HG02840 (cell line): ENCODE measurements around the gene ERAL1.
"Not testable (repeated sequence)": the region's sequence is repeated elsewhere in the genome, so short reads cannot be mapped to it uniquely, and the experiment has no call there.

ENCODE experiments used
- ATAC-seq: cut with Tn5 transposase; IDR thresholded peaks from one replicate; pipeline ENCODE4 v1.9.1; 2021; ENCODE audit warnings: mild to moderate bottlenecking, moderate library complexity, moderate number of reproducible peaks; ENCODE audit not compliant: unreplicated experiment, low FRiP score

ERAL1 gene

GRCh38 chr17:28877150-28877711, 22.4 kb downstream of the ERAL1 start:
- ATAC-seq: not testable (repeated sequence)

- no peak for ATAC-seq
These were observed 23.5 kb downstream of the ERAL1 start for GRCh38 chr17:28878158-28878910.

- ATAC-seq: no peak
These were observed 24.2 kb downstream of the ERAL1 start for GRCh38 chr17:28878981-28879380.

GRCh38 chr17:28879886-28880571, 25.2 kb downstream of the ERAL1 start:
- no peak for ATAC-seq

DNA sequence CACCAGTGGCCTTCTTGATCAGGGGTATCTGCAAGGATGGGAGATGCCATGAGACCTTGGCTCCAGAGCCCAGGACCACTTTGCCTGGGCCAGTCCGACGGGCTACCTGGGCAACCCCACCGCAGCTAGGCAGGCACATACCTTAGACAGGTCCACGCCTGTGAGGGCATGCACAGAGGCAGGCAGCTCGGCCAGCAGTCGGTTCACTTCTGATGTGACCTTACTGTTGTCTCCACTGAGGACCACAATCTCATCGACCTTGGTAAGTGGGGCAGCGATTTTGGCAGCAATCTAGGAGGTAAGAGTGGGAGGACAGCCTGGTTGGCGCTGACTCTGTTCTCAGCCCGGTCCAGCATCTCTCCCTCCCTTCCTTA, 25.7 kb downstream of the ERAL1 start:
- ATAC-seq: no peak

GRCh38 chr17:28881533-28882056, 26.8 kb downstream of the ERAL1 start:
- no peak for ATAC-seq

DNA sequence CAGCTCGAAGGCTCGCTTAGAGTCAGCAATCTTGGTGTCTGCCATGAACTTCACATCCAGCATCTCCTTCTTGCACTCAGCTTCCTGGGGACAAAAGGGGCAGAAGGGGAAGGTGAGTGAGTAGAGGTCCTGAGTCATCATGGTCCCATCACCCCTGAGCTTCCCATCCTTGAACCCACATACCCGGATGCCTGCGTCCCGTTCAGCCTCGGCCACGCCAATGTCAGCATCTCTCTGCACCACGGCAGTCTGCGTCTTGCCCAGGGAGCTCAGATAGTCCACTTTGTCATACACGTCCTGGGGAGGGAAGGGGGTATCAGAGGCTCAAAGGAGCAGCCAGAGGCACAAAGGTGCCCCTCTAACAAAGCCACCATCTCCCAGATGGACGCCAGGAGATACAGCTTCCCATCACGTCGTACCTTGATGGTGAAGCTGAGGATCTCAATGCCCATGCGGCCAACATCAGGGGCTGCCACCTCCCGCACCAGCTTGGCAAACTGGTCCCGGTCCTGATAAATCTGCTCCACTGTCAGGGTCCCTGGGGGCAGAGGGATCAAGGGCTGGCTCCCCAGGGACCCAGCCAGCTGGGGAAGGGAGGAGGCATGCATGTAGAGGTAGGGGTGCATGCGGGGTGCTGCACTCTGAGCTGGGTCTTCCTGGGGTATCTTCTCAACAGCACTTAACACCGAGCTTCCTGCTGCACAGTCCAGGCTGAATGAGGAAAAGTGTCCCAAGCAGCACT, 27.5 kb downstream of the ERAL1 start:
- no peak for ATAC-seq

GRCh38 chr17:28883967-28884702, 29.3 kb downstream of the ERAL1 start:
- ATAC-seq: no peak

- ATAC-seq: no peak
These were observed 30.5 kb downstream of the ERAL1 start for GRCh38 chr17:28885363-28885762.

- no peak for ATAC-seq
These were observed 31.1 kb downstream of the ERAL1 start for GRCh38 chr17:28885951-28886350.

DNA sequence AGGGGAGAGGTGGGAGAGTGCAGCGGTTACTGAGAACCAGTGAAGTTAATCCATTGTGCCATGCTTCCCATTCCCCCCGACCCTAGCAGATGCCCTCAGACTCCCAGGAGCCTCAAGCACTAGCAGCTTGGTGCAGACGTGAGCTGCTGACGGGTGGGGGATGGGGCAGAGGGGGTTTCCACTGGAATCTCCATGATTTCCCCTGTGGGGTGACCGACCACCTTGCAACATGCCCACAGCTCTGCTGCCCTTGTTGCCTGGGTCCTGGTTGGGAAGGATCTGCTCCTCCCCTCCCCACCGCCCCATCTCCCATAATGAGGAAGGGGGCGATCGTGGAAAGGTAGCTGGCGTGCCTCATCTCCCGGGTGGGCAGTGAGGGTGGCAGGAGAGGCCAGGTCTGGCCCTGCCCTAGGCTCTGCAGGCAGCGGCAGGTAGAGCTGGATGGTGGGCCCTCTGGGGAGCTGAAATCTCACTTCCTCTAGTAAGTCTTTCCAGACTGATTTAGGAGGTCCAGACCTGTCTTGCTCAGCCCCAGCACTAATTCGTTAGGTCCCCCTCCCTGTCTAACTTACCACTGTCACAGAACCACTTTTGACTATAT, 33.2 kb downstream of the ERAL1 start:
- ATAC-seq: no peak

DNA sequence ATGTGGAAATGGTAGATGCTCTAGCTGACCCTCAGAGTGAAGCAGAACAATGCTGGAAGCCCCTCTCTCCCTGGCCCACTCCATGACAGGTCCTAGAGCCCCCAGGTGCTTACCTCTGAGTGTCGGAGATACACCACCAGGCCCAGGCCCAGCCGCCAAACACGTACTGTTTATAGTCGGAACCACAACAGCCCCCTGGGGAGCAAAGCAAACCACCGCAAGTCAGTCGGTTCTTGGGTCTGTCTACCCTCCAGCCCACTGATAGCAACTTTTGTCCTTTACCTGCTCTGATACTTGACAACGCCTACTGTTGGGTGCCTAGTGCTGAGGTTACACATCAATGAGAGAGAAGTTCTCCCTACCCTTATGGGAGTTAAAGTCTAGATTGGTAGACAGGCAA, 34.0 kb downstream of the ERAL1 start:
- ATAC-seq: no peak

DNA sequence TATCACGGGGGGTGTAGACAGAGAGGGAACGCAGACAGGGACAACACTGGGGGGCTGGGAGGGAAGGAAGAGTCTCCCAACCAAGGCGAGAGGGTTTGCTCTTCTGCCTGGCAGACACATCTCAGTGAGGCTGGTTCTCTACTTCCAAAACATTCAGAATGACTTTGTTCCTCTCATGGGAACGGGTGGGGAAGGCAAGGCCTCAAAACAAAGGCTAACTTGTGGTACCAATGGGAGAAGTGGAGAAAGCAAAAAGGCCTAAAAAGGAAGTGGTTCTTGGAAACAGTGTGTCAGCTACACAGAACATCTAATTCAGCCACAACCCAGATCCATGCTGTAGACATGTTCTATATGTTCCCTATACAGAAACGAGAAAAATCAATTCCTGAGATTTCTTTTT, 35.2 kb downstream of the ERAL1 start:
- ATAC-seq: no peak

DNA sequence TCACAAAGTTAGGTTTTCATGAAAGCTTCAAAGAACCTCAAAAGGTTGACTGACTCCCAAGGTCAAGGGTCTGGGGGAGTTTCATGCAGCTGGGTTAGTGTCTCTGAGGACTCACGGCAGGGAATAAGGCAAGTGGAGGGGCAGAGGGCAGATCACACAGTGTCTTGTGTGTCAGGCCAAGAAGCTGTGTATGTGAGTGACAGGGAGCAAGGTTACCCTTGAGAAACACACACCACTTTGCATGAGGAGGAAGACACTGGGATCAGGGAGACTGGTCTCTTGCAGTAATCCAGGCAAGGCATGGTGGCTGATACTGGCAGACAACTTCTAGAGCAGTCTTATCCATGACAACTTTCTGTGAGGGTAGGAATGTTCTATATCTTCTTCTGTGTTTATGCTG, 36.4 kb downstream of the ERAL1 start:
- no peak for ATAC-seq

GRCh38 chr17:28892024-28892423, 37.2 kb downstream of the ERAL1 start:
- ATAC-seq: no peak

DNA sequence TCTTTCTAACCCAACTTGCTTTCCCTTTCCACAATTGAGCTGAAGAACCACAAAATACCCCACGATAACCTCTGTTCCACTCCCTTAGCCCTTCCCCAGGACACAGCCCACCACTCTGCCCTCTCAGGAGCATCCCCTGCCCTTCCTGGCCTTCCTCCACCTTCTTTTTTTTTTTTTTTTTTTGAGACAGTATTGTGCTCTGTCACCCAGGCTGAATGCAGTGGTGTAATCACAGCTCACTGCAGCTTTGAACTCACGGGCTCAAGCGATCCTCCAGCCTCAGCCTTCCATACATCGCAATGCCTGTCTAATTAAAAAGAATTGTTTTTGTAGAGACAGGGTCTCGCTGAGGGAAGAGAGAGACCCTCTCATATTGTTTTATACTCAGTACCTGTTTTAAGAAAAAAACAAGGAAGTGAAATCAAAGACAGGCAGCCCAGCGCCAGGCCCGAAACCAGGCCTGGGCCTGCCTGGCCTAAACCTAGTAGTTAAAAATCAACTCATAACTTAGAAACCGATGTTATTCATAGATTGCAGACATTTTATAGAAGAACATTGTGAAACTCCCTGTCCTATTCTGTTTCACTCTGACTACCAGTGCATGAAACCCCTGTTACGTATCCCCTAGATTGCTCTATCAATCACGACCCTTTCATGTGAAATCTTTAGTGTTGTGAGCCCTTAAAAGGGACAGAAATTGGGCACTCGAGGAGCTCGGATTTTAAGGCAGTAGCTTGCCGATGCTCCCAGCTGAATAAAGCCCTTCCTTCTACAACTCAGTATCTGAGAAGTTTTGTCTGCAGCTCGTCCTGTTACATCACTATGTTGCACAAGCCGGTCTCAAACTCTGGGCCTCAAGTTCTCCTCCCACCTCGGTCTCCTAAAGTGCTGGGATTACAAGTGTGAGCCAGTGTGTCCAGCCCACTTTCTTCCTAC, 38.7 kb downstream of the ERAL1 start:
- not testable (repeated sequence) for ATAC-seq

GRCh38 chr17:28895794-28896447, 41.1 kb downstream of the ERAL1 start:
- ATAC-seq: no peak

GRCh38 chr17:28896491-28896883, 41.7 kb downstream of the ERAL1 start:
- no peak for ATAC-seq
